Peyer's patch (tissue), 4 donors: ENCODE results near the gene LIFR. TPM values are rescaled to one million over a fixed set of nuclear protein-coding genes. Genes with fewer than 3 reads are reported as not detected.

ENCODE experiments used
- DNase-seq, 3 donors: peaks; one replicate each; pipeline ENCODE4 v3.0.0-alpha.2; 2017 to 2019
- H3K27ac ChIP-seq, 4 donors: fragments of 200-600 bp; sonication (generic); one replicate each; pipeline ENCODE4 v1.5.1; 2016 to 2019
- H3K27me3 ChIP-seq, 2 donors: fragments of 200-600 bp; sonication (generic); one replicate each; pipeline ENCODE4 v1.5.1; 2019
- H3K36me3 ChIP-seq, 3 donors: fragments of 200-600 bp; sonication (generic); one replicate each; pipeline ENCODE4 v1.5.1; 2016 to 2019
- H3K4me1 ChIP-seq, 4 donors: fragments of 200-600 bp; sonication (generic); one replicate each; pipeline ENCODE4 v1.5.1; 2016 to 2019
- H3K4me3 ChIP-seq, 4 donors: fragments of 200-600 bp; sonication (generic); 1 replicate in 3 of 4; 2 replicates in 1 of 4; pipeline ENCODE4 v1.5.1; 2016 to 2019; ENCODE audit warnings: mild to moderate bottlenecking in 1 of 4
- H3K9me3 ChIP-seq, 4 donors: fragments of 200-600 bp; sonication (generic); one replicate each; pipeline ENCODE4 v1.5.1; 2016 to 2019; ENCODE audit warnings: mild to moderate bottlenecking in 1 of 4
- CTCF ChIP-seq, 6 experiments: fragments of 450-650 bp in 4 of 6; fragments of 200-600 bp in 2 of 6; sonication (generic) in 1 of 6; IDR thresholded peaks; one replicate each; pipeline ENCODE4 v1.5.1; 2017 to 2019; ENCODE audit warnings: antibody characterized with exemption in 6 of 6, mild to moderate bottlenecking in 3 of 6, moderate library complexity in 1 of 6
- POLR2A ChIP-seq, 2 donors: fragments of 450-650 bp; IDR thresholded peaks; one replicate each; pipeline ENCODE4 v1.5.1; 2017; ENCODE audit warnings: antibody characterized with exemption in 2 of 2, mild to moderate bottlenecking in 2 of 2, moderate library complexity in 2 of 2
- total RNA-seq, 4 donors: library from RNA; depleted of rRNA; stranded (reverse); fragments of >200 nt; gene quantifications; one replicate each; pipeline ENCODE4 v1.1.0, GENCODE V29; 2016

LIFR gene
- total RNA-seq, 4 donors from 2014 or later = 10.7 to 98.2 (median 19.9) TPM

- no peaks in the 10 kb centered on the region for H3K36me3 ChIP-seq
- TF ChIP-seq CTCF (IDR thresholded peaks at IDR 0.05) (no peak), POLR2A (IDR thresholded peaks at IDR 0.05) (no peak)
- H3K27ac ChIP-seq = no peak overlapping the region
- H3K4me1 ChIP-seq = no peaks in the 10 kb centered on the region
- H3K27me3 ChIP-seq = no peaks in the 10 kb centered on the region
- DNase-seq = no peak
- no peak overlapping the region for H3K4me3 ChIP-seq
- H3K9me3 ChIP-seq = no peaks in the 10 kb centered on the region
Observed at GRCh38 chr5:38582975-38583319, 26.5 kb upstream of the LIFR start.

- Histone ChIP-seq H3K9me3 (no peaks in the 10 kb centered on the region), H3K4me3 (no peak overlapping the region), H3K27me3 (no peaks in the 10 kb centered on the region), H3K4me1 (no peaks in the 10 kb centered on the region), H3K36me3 (no peaks in the 10 kb centered on the region), H3K27ac (no peak overlapping the region)
- no peak for TF ChIP-seq CTCF (IDR thresholded peaks at IDR 0.05)
- no peak for TF ChIP-seq POLR2A (IDR thresholded peaks at IDR 0.05)
- DNase-seq = no peak
Observed at GRCh38 chr5:38582293-38582974, 26.0 kb upstream of the LIFR start.

- H3K4me3 ChIP-seq = no peak overlapping the region
- H3K4me1 ChIP-seq = no peaks in the 10 kb centered on the region
- no peaks in the 10 kb centered on the region for H3K36me3 ChIP-seq
- no peak overlapping the region for H3K27ac ChIP-seq
- no peak for DNase-seq
- no peaks in the 10 kb centered on the region for H3K9me3 ChIP-seq
- H3K27me3 ChIP-seq = no peaks in the 10 kb centered on the region
- no peak for TF ChIP-seq CTCF (IDR thresholded peaks at IDR 0.05)
- no peak for TF ChIP-seq POLR2A (IDR thresholded peaks at IDR 0.05)
Observed at GRCh38 chr5:38581597-38581996, 25.2 kb upstream of the LIFR start.

- Histone ChIP-seq H3K27ac (no peak overlapping the region), H3K9me3 (no peaks in the 10 kb centered on the region), H3K4me1 (no peaks in the 10 kb centered on the region), H3K27me3 (no peaks in the 10 kb centered on the region), H3K4me3 (no peak overlapping the region), H3K36me3 (no peaks in the 10 kb centered on the region)
- DNase-seq = no peak
- TF ChIP-seq POLR2A (IDR thresholded peaks at IDR 0.05) (no peak), CTCF (IDR thresholded peaks at IDR 0.05) (no peak)
Observed at GRCh38 chr5:38579105-38579504, 22.7 kb upstream of the LIFR start.

GRCh38 chr5:38576961-38577684, 20.7 kb upstream of the LIFR start:
- Histone ChIP-seq H3K27ac (no peak overlapping the region), H3K27me3 (no peaks in the 10 kb centered on the region), H3K4me1 (no peaks in the 10 kb centered on the region), H3K36me3 (no peaks in the 10 kb centered on the region), H3K9me3 (no peaks in the 10 kb centered on the region), H3K4me3 (no peak overlapping the region)
- TF ChIP-seq CTCF (IDR thresholded peaks at IDR 0.05) = no peak
- TF ChIP-seq POLR2A (IDR thresholded peaks at IDR 0.05) = no peak
- DNase-seq = no peak
